Left ventricle myocardium inferior (tissue), 1 donor: ENCODE measurements around the gene VRK1. TPM values are rescaled to one million over a fixed set of nuclear protein-coding genes. Genes with fewer than 3 reads are reported as not detected.

Source experiments
- DNase-seq: peaks from one replicate; pipeline ENCODE4 v3.0.0-alpha.2; 2020
- H3K27ac ChIP-seq: fragments of 200-600 bp; replicated peaks from 2 replicates; pipeline ENCODE4 v1.8.0; 2021
- H3K27me3 ChIP-seq: fragments of 200-600 bp; 2 replicates; pipeline ENCODE4 v1.8.0; 2021; ENCODE audit warnings: low read depth
- H3K36me3 ChIP-seq: fragments of 200-600 bp; 2 replicates; pipeline ENCODE4 v1.8.0; 2021
- H3K4me1 ChIP-seq: fragments of 200-600 bp; 2 replicates; pipeline ENCODE4 v1.8.0; 2021
- H3K4me3 ChIP-seq: fragments of 200-600 bp; 2 replicates; pipeline ENCODE4 v1.8.0; 2021; ENCODE audit warnings: mild to moderate bottlenecking, moderate library complexity
- H3K9me3 ChIP-seq: fragments of 200-600 bp; replicated peaks from 2 replicates; pipeline ENCODE4 v1.8.0; 2021
- intact Hi-C: fragments of 100-400 bp; cut with micrococcal nuclease; formaldehyde crosslinking; loops from one replicate; pipeline ENCODE4 v1.11.0; 2022
- total RNA-seq: library from RNA; stranded (reverse); fragmentation: NEBNext Ultra II Directional; extraction: Animal tissue kit (Norgen Biotek cat#: 25700); gene quantifications from one replicate; pipeline ENCODE4 v1.2.1, GENCODE V29; 2021
- TF ChIP-seq, protein P1 (sequence below): fragments of 200-600 bp; IDR thresholded peaks from 2 replicates; pipeline ENCODE4 v1.8.0; 2021; ENCODE audit warnings: antibody characterized with exemption, mild to moderate bottlenecking, borderline replicate concordance
- donor health status: DM: no; HTN: yes; CAD: no; lungs with severe emphysema.

VRK1 gene
- total RNA-seq, 1 donor from 2014 or later: 6.5 TPM

DNA sequence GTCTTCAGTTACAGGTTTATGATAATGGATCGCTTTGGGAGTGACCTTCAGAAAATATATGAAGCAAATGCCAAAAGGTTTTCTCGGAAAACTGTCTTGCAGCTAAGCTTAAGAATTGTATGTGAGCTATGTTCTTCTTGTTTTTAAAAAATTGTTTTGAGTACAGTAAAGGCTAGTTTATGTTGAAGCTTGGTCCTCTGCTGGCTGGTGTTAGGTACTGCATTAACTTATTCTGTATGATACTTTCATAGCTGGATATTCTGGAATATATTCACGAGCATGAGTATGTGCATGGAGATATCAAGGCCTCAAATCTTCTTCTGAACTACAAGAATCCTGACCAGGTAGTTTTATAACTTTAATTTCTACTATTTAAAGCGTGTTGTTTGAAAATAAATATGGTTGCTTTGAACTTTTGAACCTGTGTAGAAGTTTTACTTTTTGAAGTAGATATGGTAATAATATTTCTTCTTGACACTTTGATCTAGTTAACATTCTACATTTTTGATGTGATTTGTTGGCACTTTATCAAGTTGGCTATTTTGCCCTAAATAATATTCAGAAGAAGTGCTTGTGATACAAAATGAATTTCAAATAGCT lies 55.7 kb downstream of the VRK1 start:
- Histone ChIP-seq H3K4me1 (no peaks in the 10 kb centered on the region), H3K9me3 (no peaks in the 10 kb centered on the region), H3K27me3 (no peaks in the 10 kb centered on the region), H3K4me3 (no peak overlapping the region), H3K36me3 (peaks cover 3% of the 10 kb centered on the region), H3K27ac (no peak overlapping the region)
- intact Hi-C loops: no loop called here
- DNase-seq: no peak
- TF ChIP-seq, protein P1, sequence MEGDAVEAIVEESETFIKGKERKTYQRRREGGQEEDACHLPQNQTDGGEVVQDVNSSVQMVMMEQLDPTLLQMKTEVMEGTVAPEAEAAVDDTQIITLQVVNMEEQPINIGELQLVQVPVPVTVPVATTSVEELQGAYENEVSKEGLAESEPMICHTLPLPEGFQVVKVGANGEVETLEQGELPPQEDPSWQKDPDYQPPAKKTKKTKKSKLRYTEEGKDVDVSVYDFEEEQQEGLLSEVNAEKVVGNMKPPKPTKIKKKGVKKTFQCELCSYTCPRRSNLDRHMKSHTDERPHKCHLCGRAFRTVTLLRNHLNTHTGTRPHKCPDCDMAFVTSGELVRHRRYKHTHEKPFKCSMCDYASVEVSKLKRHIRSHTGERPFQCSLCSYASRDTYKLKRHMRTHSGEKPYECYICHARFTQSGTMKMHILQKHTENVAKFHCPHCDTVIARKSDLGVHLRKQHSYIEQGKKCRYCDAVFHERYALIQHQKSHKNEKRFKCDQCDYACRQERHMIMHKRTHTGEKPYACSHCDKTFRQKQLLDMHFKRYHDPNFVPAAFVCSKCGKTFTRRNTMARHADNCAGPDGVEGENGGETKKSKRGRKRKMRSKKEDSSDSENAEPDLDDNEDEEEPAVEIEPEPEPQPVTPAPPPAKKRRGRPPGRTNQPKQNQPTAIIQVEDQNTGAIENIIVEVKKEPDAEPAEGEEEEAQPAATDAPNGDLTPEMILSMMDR: peak; percentile 71

DNA sequence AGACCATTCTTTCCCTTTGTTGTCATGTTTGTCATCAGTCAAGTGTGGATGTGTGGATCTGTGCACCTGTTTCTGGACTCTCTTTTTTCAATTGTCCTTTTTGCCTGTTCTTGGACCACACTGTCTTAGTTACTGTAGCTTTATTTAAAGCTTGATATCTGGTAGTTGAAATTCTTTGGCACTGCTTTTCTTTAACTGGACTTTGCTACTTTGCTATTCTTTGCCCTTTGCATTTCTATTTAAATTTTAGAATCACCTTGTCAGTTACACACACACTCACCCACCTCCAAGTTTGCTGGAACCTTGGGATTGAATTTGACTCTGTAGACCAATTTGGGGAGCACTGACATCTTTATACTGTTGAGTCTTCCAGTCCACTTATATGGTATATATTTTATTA lies 61.5 kb downstream of the VRK1 start:
- intact Hi-C loops: no loop called here
- H3K9me3 ChIP-seq: no peaks in the 10 kb centered on the region
- H3K36me3 ChIP-seq: no peaks in the 10 kb centered on the region
- no peak overlapping the region for H3K27ac ChIP-seq
- DNase-seq: no peak
- H3K27me3 ChIP-seq: no peaks in the 10 kb centered on the region
- TF ChIP-seq, protein P1: no peak
- peaks cover 9% of the 10 kb centered on the region for H3K4me1 ChIP-seq
- H3K4me3 ChIP-seq: no peak overlapping the region

DNA sequence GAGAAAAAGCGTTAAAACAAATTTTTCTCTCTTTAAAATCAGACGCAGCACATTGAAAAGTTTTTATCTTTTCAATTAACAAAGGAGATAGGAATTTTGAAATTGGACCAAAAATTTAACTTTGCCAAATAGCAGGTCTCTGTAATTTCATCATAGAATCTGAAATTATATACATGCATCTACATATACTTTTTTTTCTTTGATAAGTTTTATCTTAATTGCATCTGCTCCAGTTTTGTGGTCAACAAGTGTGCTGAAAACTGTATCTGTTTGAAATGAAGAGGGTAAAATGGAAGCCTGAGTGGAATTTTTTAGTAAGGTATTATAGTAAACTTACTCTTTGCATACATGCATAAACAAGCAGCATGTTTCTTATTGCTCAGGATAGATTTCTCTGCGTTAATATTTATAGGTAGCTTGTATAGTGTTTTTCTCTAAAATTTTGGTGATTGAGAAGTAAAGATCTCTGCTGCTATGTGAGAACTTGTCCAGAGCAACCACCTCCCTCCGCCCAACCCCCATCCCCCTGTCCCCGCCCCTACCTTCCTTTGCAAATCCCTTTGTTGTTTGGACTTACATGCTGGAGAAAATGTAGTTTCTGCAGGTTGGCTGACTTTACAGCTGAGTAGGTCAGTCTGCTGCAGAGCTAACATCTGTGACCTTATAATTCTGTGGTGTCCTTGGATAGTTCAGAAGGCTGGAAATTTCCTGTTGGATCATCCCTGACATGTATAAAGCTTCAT lies 64.6 kb downstream of the VRK1 start:
- no peaks in the 10 kb centered on the region for H3K27me3 ChIP-seq
- H3K9me3 ChIP-seq: no peaks in the 10 kb centered on the region
- H3K27ac ChIP-seq: no peak overlapping the region
- DNase-seq: no peak
- intact Hi-C loops: no loop called here
- TF ChIP-seq, protein P1: no peak
- peaks cover 9% of the 10 kb centered on the region for H3K4me1 ChIP-seq
- no peaks in the 10 kb centered on the region for H3K36me3 ChIP-seq
- no peak overlapping the region for H3K4me3 ChIP-seq

DNA sequence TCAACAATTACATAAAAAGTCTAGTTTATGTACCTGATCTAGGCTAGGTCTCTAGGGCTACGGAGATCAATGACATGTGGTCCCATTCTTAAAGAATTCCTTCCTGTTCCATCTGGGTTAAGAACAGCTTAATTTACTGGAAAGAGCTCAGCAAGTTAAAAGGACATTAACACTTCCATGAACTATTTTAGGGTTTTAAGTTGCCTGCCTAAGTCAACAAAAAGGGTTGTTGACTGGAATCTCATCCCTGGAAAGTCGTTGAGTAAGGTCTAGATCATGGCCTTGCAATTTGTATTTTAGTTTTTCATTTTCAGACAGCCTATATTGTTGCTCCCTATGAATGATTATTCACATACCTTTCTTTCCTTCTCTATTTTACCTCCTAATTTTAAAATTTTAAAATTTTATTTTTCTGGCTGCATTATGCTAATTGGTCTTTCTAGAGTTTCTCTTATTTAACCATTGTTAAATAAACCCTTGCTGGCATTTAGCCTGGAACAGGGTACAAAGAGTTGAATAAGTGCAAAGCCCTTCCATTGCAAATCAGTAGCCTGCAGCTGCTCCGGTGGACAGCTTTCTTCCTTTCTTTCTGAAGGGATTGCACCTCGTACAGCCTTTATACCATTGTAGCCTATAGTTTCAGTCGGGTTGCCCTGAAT lies 66.3 kb downstream of the VRK1 start:
- Histone ChIP-seq H3K36me3 (no peaks in the 10 kb centered on the region), H3K4me1 (peaks cover 9% of the 10 kb centered on the region), H3K27me3 (no peaks in the 10 kb centered on the region), H3K4me3 (no peak overlapping the region), H3K27ac (no peak overlapping the region), H3K9me3 (no peaks in the 10 kb centered on the region)
- no peak for DNase-seq
- intact Hi-C loops: no loop called here
- TF ChIP-seq, protein P1: no peak

DNA sequence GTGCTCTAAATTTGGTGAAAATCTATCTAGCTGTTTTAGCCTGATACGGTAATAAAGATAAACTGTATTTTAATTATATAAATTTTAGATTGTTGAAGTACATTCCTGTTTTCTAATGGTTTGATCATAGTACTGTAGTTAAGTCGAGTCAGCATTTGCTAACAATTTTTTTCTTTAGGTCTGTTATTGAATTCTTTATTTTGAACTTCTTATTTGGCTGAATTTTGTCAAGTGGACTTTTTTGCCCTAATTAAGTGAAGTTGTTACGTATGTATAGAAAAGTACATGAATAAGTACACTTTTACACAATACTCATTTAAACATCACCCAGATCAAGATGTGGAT lies 66.8 kb downstream of the VRK1 start:
- Histone ChIP-seq H3K9me3 (no peaks in the 10 kb centered on the region), H3K4me3 (no peak overlapping the region), H3K27ac (no peak overlapping the region), H3K4me1 (peaks cover 4% of the 10 kb centered on the region), H3K36me3 (no peaks in the 10 kb centered on the region), H3K27me3 (no peaks in the 10 kb centered on the region)
- TF ChIP-seq, protein P1: no peak
- DNase-seq: no peak
- intact Hi-C loops: no loop called here
